LNCAP (cell line): ENCODE data around the gene PHACTR1.

ENCODE experiments used
- CTCF ChIP-seq: fragments of 450-650 bp; IDR thresholded peaks from 2 replicates; pipeline ENCODE4 v1.5.1; 2017; ENCODE audit warnings: mild to moderate bottlenecking

The PHACTR1 gene

GRCh38 chr6:13097454-13097853 is 380.9 kb downstream of the PHACTR1 start:
- TF ChIP-seq CTCF = no peak

- TF ChIP-seq CTCF = no peak
Measured at GRCh38 chr6:13098006-13098405, 381.4 kb downstream of the PHACTR1 start.

- TF ChIP-seq CTCF = no peak
Measured at GRCh38 chr6:13098793-13099570, 382.4 kb downstream of the PHACTR1 start.

GRCh38 chr6:13099771-13100170 is 383.2 kb downstream of the PHACTR1 start:
- peak; percentile 26; the same call in 1 of the 2 replicates for TF ChIP-seq CTCF

GRCh38 chr6:13101409-13101808 is 384.8 kb downstream of the PHACTR1 start:
- TF ChIP-seq CTCF = no peak

GRCh38 chr6:13101985-13102384 is 385.4 kb downstream of the PHACTR1 start:
- no peak for TF ChIP-seq CTCF

GRCh38 chr6:13103169-13103568 is 386.6 kb downstream of the PHACTR1 start:
- no peak for TF ChIP-seq CTCF

- no peak for TF ChIP-seq CTCF
Measured at GRCh38 chr6:13105139-13105538, 388.6 kb downstream of the PHACTR1 start.
